Neural cell (in vitro differentiated cells): ENCODE measurements around the gene IL15.

Source experiments
- POLR2AphosphoS5 ChIP-seq: IDR thresholded peaks from 2 replicates; pipeline ENCODE4 v1.6.1; 2012
- TF ChIP-seq, protein P1 (sequence below): fragments of 450-650 bp; IDR thresholded peaks from 2 replicates; pipeline ENCODE4 v1.5.1; 2014; ENCODE audit warnings: antibody characterized with exemption, mild to moderate bottlenecking, moderate library complexity; ENCODE audit not compliant: poor library complexity, severe bottlenecking

DNA sequence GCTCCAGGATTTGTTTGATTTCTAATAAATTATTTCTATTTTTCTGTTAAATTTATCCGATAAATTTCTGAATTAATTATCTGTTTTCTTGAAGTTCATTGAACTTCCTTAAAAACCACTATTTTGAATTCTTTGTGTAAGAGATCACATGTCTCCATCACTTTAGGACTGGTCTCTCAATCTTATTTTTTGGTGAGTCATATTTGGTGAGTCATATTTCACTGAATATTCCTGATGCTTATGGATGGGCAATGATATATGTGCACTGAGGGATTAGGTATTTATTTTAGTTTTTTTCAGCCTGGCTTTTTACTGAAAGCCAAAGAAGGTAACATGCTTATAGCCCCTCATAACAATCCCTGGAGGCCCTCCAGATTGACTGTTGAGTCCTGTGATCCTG is 48.5 kb upstream of the IL15 start:
- TF ChIP-seq, protein P1, sequence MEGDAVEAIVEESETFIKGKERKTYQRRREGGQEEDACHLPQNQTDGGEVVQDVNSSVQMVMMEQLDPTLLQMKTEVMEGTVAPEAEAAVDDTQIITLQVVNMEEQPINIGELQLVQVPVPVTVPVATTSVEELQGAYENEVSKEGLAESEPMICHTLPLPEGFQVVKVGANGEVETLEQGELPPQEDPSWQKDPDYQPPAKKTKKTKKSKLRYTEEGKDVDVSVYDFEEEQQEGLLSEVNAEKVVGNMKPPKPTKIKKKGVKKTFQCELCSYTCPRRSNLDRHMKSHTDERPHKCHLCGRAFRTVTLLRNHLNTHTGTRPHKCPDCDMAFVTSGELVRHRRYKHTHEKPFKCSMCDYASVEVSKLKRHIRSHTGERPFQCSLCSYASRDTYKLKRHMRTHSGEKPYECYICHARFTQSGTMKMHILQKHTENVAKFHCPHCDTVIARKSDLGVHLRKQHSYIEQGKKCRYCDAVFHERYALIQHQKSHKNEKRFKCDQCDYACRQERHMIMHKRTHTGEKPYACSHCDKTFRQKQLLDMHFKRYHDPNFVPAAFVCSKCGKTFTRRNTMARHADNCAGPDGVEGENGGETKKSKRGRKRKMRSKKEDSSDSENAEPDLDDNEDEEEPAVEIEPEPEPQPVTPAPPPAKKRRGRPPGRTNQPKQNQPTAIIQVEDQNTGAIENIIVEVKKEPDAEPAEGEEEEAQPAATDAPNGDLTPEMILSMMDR, result no peak
- no peak for TF ChIP-seq POLR2AphosphoS5
